HG02981 (cell line): ENCODE measurements around the gene RNF223.
"Not testable (repeated sequence)": the region's sequence is repeated elsewhere in the genome, so short reads cannot be mapped to it uniquely, and the experiment has no call there.

Source experiments
- ATAC-seq: cut with Tn5 transposase; IDR thresholded peaks from one replicate; pipeline ENCODE4 v1.9.1; 2021; ENCODE audit warnings: mild to moderate bottlenecking, moderate library complexity; ENCODE audit not compliant: unreplicated experiment

The RNF223 gene

DNA sequence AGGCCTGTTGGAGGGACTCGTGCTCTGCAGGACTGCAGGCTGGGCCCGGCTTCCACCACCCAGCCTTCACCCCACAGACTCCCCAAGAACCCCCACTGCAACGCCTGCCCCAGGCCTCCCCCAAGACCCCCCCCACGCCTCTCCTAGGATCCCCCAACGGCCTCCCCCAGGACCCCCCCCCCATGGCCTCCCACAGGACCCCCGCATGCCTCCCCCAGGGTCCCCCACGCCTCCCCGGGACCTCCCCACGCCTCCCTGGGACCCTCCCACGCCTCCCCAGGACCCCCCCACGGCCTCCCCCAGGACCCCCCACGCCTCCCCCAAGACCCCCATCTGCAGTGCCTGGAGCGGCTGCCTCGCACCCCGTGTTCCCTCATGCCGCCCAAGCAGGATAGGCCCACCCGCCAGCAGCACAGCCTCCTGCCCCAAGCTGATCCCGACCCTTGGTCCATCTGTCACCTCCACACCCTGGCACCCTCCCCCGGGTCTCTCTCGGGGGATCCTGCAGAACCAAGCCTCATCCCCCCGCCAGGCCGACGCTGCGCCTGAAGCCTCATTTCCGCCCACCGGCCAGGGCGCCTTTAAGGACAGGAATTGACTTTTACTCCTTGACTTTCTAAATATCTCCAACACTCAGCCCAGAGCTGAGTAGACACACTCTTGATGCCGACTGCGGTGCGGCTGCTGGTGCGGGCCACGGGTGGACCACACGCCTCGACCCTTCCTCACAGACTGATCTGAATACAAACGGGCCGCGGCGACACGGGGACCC lies 14.1 kb upstream of the RNF223 start:
- no peak for ATAC-seq

DNA sequence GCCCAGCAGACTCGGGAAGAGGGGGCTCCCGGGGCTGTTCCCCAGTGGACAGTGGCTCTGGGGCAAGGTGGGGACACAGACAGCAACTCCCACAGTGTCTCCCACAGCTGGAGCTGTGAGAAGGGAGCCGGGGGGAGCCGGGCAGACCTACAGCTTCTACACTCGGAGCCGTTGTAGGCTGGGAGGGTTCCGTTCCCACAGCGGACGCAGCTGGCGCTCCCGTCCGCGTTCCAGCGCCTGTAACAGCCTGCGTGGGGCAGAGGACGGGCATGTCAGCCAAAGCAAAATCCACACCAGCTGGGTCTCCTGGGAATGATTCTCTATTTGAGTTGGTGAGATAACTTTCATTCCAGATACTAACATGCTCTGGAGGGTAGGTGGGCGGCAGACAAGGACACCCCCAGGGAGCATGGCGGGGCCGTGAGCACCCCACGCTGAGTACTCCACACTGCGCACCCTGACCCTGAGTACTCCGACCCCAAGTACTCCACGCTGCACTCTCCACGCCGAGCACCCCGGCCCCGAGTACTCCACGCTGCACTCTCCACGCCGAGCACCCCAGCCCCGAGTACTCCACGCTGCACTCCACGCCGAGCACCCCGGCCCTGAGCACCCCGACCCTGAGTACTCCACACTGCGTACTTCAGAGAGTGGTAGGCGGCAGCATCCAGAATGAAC lies 13.4 kb upstream of the RNF223 start:
- ATAC-seq: no peak

DNA sequence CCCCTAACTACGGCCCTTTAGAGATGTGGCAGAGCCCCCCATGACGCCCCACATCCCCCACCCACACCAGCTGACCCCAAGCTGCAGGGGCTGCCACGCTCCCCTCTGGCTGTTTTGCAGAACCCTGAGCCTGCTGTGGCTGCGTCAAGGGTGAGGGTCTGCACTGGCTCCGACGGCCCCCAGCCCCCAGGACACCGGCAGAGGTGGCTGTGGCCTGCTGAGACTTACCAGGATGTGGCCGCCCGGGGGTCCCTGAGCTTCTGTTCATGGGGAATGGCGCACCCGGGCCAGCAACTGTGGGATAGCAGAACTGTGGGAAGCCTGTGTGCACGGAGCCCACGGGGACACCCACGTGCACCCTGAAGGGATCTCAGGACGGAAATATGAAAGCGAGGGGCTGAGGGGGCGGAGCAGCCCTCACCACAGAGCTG lies 12.8 kb upstream of the RNF223 start:
- ATAC-seq: no peak

DNA sequence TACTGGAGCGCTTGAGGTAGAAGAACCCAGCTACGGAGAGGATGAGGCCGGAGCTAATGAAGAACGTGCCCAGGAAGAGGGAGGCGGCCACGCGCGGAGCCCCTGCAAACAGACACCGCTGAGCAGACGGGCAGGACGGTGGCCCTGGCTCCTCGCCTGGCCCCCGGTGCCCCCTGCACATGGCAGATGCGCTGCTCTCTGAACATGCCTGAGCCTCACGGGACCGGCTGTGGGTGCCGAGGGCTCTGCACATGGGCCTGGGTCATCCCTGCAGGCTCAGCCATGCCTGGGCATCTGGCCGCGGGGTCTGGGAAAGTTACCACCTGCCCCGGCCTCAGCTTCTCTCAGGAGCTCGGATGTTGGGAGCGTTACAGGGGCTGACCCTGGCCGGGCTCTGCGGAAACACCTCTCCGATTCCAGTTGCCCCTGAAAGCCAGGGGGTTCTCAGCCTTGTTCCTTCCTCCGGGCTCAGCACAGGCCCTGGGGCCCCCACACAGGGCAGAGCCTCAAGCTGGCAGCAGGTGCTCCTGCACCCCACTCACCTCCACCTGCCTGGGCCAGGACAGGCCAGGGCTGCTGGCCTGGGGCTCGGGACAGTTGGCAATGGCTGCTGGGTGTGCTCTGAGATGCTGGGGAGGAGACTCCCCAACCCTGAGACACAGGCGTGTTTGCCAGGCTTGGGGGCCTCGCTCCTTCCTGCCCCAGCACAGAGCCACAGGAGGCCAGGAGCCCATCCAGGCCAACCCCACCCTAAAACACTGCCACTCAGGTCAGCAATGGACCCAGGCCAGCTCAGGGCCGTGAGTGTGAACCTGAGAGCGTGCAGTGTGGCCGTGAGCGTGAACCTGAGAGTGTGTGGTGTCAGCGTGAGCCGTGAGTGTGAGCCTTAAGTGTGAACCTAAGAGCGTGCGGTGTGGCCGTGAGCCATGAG lies 12.1 kb upstream of the RNF223 start:
- no peak for ATAC-seq

DNA sequence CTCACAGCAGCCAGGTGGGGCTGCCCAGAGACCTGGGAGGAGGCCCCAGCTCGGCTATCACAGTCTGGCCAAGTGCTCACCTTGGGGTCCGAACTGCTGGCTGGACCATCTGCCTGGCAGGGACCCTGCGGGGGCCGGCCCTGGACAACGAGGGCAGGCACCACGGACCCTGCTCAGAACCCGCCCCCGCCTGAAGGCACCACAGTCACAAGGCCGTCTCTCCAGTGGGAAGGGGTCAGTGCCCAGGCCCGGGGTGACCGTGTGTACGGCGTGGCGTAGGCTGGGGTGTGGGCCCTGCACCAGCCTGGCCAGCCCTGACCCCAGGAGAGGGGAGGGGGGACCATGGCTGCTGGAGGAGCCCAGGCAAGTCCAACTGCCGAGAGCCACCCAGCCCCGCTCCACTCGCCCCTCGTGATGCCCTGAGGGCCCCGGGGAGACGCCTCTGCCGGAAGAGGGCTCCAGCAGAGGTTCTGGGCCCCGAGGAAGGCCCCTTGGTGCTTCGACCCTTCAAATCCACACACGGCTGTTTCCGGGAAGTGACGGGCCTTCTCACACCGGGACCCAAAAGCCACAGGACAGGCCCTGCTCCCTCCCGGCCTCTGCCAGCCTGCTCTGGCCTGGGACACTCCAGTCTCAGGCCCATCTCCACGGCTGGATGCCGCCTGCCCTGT lies 11.2 kb upstream of the RNF223 start:
- no peak for ATAC-seq

DNA sequence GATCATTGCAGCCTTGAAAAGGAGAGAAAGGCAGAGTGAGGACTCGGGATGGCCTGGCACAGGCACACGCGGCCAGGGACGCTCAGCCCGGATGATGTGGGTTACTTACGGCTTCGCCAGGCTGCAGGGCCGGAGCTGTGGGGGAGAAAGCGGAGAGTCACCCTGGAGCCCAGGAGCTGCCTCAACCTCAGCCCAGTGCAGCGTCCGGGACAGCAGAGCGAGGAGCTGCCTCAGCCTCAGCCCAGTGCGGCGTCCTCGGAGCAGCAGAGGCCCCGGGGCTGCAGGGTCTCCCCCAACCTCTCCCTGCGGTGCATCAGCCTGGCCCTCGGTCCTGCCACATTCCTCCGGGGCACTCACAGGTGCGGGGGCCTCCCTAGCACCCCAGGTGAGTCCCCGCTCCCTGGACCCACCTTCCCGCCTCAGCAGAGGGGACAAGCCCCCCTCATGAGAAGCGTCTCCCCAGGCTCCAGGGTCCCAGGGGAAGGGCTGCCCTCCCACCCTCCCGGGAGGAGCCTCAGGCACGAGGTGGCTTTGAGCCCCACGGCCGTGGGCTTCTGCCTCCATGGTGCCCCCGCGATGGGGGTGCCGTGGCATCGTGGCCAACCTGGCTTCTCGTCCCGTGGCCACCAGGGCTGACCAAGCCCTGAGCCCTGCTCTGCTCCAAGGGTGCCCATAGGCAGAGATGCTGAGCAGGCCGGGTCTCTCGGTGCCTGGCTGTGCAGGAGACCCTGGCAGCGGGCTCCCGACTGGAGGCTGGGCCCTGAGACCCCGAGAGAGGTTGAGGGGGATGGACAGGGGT lies 10.5 kb upstream of the RNF223 start:
- ATAC-seq: no peak

DNA sequence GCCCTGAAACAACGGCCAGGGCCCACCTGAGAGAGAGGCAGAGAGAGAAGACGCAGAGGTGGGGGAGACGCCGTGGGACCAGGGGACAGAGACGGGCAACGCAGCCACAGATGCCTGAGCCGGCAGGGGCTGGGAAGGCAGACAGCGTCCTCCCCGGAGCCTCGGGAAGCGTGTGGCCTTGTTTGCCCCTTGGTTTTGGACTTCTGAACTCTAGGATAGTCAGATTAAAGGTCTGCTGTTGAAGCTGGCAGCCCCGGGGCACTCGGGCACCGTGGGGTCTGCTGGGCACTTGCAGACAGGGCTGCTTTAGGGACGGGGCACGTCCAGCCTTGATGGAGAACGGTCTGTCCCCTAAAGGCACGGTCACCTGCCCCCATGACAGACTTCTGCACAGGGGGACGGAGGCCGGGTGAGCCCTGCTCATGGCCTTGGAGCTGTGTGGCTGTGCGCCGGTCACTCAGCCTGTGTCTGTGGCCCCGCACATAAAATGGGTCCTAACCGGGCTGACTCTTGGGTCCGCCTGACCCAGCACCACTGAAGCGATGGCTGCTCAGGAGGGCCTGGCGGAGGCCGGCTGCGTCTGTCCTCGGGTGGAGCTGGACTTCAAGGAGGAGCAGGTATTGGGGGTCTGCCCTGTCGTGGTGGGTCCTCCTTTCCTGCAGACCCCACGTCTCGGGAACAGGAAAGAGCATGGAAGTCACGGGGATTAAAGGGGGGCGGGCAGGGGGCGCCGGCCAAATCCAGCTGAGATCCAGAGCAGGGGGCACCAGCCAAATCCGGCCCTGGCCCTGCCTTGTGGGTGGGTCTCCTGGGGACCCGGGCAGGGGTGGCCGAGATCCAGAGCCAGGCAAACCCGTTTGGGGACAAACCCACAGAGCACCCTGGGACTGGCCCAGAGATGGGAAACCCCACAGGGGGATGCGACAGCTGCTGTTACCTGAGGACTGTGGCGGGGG lies 9.6 kb upstream of the RNF223 start:
- ATAC-seq: no peak

DNA sequence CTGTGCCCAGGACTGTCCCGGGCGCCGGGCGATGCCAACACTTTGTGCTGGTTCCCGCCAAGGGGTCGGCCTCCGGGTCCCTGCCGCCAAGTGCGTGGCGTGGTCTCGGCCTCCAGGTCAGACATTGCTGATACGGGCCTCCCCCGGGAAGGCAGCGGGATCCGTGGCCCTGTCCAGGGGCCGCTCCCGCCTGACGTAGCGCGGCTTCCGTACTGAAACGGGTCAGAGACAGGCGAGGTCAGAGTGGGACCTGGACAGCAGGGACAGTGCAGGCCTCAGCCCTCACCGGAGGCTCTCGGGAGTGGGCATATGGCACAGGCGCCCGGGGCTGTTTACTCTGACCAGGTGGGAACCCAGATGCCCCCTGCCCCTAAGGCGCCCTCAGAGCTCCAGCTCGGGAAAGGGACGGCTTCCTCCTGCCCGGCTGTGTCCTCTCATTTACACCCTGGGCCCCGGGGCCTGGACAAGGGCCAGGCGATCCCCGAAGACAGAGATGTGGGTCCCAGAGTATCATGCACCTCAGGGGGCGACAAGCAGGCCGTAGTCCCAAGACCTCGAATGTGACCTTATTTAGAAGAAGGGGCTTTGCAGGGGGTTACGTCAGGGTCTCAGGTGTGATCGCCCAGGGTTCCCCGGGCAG lies 8.8 kb upstream of the RNF223 start:
- no peak for ATAC-seq

DNA sequence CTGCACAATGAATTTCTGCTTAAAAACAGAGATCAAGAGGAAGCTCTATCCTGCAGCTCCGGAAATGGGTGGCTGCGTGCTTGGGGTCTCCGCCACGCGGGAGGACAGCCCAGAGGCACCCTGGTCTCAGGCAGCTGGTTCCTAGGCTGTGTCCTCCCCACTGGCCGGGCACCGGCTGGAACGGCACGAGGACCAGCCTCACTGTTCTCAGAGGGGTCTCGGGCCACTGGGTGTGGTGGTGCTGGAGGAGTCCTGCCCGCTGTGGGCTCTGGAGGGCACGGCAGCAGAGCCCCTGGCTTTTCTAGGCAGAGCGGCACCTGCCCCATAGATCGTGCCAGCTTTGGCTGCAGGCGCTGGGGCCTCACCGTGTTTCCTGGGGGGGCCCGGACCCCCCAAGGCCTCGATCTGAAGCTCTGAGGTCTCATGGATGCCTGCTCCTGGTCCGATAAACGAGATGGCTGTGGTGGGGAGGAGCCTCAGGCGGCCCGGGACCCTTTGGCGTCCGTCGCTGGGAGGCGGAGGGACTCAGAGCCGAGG lies 8.2 kb upstream of the RNF223 start:
- ATAC-seq: no peak

DNA sequence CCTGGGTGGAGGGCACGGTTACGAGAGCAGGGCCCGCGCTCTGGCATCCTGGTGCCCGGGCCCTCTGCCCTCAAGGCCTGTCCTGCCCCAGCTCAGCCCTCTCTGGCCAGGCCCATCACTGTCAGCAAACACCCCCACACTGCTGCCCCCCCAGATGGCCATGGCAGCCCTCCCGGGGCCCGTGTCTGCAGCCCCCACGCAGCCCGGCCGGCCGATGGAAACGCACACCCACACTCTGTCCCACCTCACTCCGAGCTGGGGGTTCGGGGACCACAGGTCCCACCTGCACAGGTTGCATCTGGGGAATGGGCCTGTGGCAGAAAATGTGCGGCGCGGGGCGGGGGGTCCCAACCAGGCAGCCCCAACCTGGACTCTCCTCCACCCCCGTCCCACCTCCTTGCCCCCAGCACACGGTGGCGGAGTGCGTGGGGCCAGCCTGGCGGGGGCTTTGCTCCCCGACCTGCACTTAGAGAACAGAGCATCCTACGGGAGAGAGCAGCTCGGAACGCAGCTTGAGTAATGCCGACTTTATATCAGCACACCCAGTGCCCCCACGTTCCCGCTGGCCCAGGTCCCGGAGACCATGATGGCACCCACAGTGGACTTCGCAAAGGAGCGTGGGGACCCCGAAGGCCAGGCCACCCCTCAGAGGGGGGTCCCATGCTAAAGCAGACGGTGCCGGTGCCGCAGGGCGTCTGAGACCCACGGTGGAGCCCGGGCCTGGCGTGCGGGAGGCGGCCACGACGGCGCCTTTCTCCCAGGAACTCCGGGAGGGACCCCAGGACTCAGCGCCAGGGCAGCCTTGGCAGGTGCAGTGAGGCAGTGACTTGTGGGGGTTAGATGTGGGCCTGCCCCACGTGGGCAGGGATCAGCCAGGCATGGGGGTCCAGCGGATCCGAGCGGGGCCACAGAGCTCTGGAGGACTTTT lies 7.5 kb upstream of the RNF223 start:
- ATAC-seq: no peak

DNA sequence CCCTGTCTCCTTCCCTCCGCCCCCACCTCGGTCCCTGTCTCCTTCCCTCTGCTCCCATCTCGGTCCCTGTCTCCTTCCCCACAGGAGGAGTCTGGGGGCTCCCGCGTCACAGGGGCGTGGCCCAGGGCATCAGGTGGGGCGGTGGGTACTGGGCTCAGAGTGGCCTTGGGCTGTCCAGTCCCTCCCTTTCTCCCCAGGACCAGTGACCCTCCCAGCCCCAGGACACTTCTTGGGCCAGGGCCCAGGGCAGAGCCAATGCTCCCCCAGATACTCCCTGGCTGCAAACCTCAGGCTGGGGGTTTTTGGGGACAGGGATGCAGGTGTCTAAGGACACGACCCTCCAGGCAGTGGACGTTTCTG lies 6.8 kb upstream of the RNF223 start:
- ATAC-seq: no peak

DNA sequence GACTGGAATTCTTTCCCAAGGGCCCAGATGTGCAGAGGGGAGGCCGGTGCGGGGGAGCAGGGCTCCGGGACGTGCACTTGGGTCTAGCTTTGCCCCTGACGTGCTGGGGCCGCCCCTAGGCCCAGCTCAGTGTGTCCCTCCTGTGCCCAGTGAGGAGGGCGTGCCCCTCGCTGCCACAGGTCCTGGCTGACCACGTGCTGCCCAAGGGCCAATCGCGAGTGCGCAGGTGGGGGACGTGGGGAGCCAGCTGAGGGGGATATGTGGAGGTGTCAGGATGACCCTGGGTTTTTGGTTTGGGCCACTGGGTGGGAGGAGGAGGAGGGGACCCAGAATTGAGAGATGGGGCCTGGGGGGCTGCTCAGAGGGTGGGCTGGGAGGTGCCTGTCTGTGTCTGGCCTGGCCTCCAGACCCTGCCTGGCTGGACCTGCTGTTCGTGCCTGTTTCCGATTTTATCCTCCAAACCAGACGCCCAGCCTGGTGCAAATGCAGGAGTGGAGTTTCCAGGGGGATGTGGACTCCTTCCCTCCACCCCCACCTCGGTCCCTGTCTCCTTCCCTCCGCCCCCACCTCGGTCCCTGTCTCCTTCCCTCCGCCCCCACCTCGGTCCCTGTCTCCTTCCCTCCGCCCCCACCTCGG lies 6.1 kb upstream of the RNF223 start:
- no peak for ATAC-seq

DNA sequence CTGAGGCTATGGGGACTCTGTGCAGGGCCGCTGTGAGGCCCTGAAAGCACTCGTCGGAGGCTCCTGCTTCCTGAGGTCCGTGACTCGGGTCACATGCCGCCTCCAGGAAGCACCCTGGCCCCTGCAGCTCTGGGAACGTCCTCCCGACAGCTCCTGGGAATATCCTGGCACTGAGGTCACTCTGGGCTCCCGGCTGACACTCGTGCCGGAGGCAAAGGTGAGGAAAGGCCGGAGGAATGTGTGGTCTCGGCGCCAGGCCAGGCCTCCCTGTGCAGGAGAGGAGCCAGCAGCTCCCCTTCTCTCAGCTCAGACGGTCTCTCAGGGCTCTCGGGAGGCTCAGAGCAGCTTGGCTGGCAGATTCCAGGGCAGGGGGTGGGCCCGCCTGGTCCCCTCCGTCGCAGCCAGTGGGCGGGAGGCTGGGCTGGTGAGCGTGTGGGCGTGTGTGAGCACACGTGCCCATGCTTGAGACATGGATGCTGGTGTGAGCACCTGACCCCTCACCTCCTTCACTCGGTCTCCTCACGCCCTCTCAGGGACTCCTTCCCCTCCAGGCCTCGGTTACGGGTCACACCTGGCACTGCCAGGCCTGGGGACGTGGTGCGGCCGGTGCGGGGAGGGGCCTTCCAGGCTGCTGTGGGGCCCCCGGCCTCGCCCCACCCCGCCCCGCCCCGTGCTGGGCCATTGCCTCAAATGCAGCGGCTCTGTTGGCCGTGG lies 5.5 kb upstream of the RNF223 start:
- no peak for ATAC-seq

DNA sequence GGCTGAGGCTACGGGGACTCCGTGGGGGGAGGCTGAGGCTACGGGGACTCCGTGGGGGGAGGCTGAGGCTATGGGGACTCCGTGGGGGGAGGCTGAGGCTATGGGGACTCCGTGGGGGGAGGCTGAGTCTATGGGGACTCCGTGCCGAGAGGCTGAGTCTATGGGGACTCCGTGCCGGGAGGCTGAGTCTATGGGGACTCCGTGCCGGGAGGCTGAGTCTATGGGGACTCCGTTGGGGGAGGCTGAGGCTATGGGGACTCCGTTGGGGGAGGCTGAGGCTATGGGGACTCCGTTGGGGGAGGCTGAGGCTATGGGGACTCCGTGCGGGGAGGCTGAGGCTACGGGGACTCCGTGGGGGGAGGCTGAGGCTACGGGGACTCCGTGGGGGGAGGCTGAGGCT lies 3.3 kb upstream of the RNF223 start:
- ATAC-seq: not testable (repeated sequence)

DNA sequence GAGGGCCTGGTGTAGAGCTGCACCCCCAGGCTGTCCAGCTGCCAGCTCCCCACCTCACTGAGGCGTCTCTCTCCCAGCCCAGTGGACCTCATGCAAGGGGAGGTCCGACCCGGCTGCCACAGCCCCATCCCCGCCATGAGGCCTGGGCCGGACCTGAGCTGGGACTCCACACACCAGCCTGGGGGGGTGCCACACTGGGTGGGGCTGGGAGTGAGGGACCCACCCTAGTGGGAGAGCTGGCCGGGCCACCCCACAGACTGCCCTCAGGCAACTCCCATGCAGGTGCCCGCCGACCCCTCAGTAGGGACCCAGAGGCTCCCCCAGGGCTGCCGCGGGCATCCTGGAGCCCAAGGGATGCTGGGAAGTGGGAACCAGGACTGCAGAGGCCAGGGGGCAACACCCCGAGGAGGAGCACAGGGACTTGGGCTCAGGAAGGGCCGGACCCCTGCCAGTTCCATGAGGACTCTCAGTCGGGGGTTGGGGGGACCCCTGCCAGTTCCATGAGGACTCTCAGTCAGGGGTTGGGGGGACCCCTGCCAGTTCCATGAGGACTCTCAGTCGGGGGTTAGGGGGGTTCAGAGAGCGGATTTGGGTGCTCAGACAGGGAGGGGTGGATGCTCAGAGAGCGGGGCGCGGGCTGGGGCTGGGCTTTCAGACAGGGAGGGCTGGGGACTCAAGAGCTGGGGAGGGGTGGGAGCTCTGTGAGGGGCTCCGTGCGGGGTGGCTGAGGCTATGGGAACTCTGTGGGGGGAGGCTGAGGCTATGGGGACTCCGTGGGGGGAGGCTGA lies 1.2 kb upstream of the RNF223 start:
- no peak for ATAC-seq
